Right ventricle myocardium inferior (tissue), 1 donor: ENCODE data around the gene SLAMF6. TPM values are rescaled to one million over a fixed set of nuclear protein-coding genes. Genes with fewer than 3 reads are reported as not detected.

ENCODE experiments used
- ATAC-seq: fragments of 200-7000 bp; cut with Tn5 transposase; one replicate; pipeline ENCODE4 v1.9.1; 2020; ENCODE audit warnings: mild to moderate bottlenecking, moderate library complexity
- DNase-seq: peaks from one replicate; pipeline ENCODE4 v3.0.0; 2021; ENCODE audit errors: missing footprints
- intact Hi-C: fragments of 100-400 bp; cut with DNase I; formaldehyde crosslinking; loops from one replicate; pipeline ENCODE4 v1.11.0; 2022
- total RNA-seq: library from RNA; stranded (reverse); fragmentation: NEBNext Ultra II Directional; extraction: Animal tissue kit (Norgen Biotek cat#: 25700); gene quantifications from one replicate; pipeline ENCODE4 v1.2.1, GENCODE V29; 2021
- donor health status: DM: no; HTN: yes; CAD: no; lungs with severe emphysema.

SLAMF6 gene
- total RNA-seq, 1 donor from 2014 or later, result 0.46 TPM

DNA sequence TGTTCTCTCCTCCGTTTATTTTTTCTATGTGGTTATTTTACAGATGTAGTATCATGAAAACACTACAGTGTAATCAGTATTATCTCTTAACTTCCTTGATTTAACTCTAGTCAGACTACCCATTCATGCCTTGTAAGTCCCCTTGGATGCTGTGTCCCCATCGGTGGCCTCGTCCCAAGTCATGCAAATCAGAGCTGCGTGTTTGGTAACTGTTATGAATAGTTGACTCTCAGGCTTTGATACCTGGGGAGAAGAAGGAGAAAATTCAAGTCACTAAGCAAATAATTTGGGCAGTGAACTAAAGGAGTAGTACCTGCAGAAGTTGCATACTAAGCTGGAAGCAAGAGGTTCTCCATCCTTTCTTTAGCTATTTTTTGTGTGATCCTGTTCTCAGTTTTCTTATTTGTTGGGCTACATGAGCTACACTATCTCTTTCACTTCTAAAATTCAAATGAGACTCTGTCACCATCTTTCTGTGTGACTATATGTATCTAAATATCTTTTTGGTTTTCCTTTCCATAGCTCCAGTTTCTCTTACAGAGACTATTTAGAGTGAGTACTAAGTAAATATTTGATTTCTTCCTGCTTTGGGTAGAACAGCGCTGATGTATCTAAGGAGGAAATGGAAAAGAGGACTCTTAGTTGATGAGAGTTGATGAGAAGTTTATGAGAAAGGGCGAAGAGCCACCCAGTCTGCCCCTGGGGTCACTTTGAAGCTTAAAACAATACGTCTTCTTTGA is 71.8 kb downstream of the SLAMF6 start:
- DNase-seq, result no peak
- no peak for ATAC-seq
- intact Hi-C loops, result no loop called here

DNA sequence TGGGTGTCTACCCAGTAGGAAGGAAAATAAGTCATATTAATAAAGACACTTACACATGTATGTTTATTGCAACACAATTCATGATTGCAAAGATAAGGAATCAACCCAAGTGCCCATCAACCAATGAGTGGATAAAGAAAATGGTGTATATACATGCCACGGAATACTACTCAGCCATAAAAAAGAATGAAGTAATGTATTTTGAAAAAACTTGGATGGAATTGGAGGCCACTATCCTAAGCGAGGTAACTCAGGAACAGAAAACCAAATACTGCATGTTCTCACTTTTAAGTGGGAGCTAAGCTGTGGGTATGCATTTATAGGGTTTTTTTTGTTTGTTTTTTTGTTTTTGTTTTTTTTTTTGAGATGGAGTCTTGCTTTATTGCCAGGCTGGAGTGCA is 73.6 kb downstream of the SLAMF6 start:
- intact Hi-C loops, result no loop called here
- ATAC-seq (no peak), DNase-seq (no peak)

DNA sequence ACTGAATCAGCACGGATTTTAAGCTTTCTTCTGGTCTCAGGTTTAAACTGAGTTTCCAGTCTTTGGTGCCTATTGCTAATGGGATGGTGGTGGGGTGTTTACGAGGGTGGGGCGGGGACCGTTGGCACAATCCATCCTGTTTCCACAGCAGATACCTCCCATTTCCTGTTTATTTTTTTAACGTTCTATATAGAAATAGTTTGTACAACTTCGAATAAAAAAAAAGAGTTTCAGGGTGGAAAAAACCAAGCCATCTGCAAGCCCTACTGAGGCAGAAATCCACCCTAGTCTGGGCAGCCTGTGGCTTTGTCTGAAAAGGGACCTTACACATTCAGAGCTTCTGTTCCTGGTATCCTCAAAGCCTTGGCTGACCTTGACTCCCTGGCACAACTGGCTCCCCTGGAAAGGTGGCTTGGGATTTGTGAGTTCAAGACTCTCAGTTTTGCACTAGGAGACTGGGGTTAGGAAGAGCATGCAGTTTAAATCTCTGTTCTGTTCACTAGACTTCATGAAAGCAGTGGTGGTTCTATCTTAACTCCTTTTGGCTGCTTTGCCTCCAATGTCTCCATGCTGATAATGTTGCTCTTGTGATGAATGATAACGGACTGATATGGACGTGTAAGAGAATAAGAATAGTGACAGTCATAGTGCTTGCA is 76.0 kb downstream of the SLAMF6 start:
- ATAC-seq (no peak), DNase-seq (no peak)
- intact Hi-C loops, result no loop called here

DNA sequence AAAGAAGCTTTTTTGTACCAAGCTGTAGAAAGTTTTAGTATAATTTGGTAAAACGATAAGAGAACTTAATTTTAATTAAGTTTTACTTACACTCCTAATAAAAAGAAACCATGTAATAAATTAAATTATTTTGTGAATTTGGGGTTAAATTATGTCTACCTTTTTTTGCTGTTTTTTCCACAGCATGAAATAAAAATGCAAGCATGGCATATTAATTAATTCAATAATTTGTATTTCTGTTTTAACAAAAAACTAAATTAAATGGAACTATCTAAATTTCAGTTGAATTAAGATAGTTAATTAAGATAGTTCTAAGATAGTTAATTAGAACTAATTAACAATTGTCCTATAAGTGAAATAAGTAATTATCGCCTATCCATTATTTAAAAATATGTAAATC is 83.3 kb downstream of the SLAMF6 start:
- intact Hi-C loops, result no loop called here
- DNase-seq (no peak), ATAC-seq (no peak)

DNA sequence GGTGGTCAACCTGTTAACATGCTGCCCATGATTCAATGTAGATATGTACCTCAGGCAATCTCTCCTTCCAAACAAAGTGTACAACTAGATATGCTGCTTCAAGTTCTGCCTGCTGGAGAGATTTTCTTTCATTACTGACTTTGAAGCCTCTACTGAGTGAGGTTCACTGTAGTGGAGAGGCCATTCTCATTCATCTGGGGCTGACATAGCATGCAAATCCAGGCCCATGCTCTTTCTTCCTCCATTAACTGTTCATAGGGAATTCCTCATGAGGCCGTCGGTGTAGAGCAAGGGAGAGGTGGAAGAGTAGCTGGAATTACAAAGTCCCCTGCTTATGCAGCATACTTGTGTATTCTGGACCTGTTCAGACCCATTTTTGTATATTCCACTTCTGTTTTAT is 84.1 kb downstream of the SLAMF6 start:
- ATAC-seq, result no peak

DNA sequence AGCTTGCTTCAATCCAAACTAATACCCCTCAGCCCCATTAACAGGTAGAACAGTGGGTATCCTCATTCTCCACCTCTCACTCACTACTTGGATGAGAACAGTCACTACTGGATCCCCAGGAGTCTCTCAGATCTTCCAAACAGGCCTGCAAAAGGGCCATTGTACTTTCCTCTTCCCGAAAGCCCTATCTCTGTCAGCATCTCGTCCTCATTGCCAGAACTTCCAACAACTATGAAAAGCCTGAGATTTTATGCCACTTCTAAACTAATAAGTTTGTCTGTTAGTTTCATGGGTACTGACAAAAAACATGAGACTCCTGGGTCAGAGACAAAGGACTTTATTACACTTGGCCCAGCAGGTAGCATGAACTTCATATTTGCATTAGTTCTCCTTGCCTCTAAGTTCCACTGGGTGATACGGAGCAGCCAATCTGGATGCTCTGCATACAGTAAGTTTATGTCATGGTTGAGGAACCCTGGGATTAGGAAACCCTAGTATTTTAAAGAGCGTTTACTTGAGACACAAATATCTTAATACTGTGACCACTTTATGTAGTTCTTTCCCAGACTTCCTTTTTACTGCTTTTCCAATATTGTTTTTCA is 84.6 kb downstream of the SLAMF6 start:
- intact Hi-C loops, result no loop called here
- DNase-seq (no peak), ATAC-seq (no peak)

More for the DNA sequence above, 84.1 kb downstream of the SLAMF6 start:
- no peak for DNase-seq
- intact Hi-C loops, result no loop called here

DNA sequence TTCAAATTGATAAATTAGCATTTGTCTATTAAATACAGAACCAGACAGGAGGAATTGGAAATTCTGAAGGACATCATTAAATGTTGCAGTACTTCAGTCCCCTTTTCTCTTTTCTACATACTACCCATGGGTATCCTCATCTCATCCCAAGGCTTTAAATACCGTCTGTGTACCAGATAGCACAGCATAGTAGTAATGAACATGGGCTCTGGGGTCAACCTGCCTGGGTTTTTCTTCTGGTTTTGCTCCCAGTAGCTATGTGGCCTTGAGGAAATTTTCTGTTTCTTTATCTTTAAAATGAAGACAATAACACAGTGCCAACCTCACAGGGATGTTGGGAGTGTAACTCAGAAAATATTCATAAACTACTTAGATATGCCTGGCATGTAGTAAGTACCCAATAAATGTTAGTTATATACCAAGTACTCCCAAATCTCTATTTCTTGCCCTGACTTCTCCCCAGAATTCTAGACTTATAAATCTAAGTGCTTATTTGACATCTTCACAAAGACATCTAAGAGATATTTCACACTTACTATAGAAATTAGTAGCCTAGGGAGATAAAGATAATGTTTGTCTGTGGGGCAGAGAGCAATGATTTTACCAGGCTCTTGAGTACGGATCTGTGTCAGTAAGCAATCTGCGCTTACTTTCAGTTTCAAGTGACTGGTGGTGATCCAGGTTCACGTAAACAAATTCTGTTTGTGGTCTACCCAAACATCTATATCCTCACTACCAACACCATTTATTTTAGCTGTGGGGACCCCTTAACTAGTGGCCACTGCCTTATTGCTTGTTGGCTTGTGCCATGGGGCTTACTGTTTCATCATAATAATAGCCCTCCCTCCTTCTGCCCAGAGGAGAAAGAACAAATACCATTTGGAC is 85.4 kb downstream of the SLAMF6 start:
- DNase-seq (no peak), ATAC-seq (no peak)
- intact Hi-C loops, result no loop called here

DNA sequence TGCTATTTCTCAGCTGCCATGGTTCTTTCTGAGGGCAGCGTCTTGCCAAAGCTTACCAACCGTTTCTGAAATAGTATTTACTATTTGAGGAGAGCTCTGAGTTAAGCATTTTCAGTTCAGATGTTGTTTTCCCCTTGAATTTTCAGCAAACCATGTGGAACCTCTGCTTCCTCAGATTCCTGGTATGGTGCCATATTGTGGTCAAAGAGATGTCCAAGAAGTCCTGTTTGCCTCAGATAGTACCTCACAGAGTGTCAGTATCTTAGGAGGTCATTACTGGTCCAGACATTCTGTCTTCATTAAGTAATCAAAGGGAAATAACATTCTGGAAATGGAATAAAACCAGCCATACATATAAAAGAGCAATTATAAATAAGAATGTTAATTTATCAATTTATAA is 86.1 kb downstream of the SLAMF6 start:
- intact Hi-C loops, result no loop called here
- ATAC-seq, result no peak
- no peak for DNase-seq

Other genes with a start within 250 kb of the SLAMF6 start
- gene PEX19, start 238.1 kb downstream of the SLAMF6 start, total RNA-seq, result 102 TPM
- 84.2 TPM for gene COPA, start 180.0 kb downstream of the SLAMF6 start, total RNA-seq
- gene NCSTN, start 179.9 kb downstream of the SLAMF6 start, total RNA-seq, result 66.7 TPM
- not detected for gene NHLH1, start 156.2 kb downstream of the SLAMF6 start, total RNA-seq
- gene VANGL2, start 122.7 kb downstream of the SLAMF6 start, total RNA-seq, result 2.0 TPM
- 3.4 TPM for gene CD84, start 56.2 kb upstream of the SLAMF6 start, total RNA-seq
- gene SLAMF1, start 123.8 kb upstream of the SLAMF6 start, total RNA-seq, result 0.24 TPM
- 2.0 TPM for gene CD48, start 188.6 kb upstream of the SLAMF6 start, total RNA-seq
- 0.46 TPM for gene SLAMF7, start 216.0 kb upstream of the SLAMF6 start, total RNA-seq